Panc1 (cell line): ENCODE measurements around the gene WHAMM. TPM values are rescaled to one million over a fixed set of nuclear protein-coding genes. Genes with fewer than 3 reads are reported as not detected.

ENCODE experiments used
- ATAC-seq: fragments of 200-7000 bp; cut with Tn5 transposase; 2 replicates; pipeline ENCODE4 v1.9.1; 2020; ENCODE audit warnings: mild to moderate bottlenecking, moderate library complexity
- BruUV-seq: library from RNA; stranded (reverse); fragments of 400-500 nt; replicated peaks from 2 replicates; lab custom pipeline; 2021; lab: Mats Ljungman, UMichigan
- CTCF ChIA-PET: fragments of 300-600 bp; sonication (Branson Sonifier 250); formaldehyde crosslinking; loops from one replicate; lab custom pipeline; 2022; ENCODE audit warnings: antibody characterized with exemption; lab: Charles Lee
- POLR2A ChIA-PET: fragments of 300-600 bp; sonication (Branson Sonifier 250); formaldehyde crosslinking; loops from one replicate; lab custom pipeline; 2022; ENCODE audit warnings: antibody characterized with exemption; lab: Charles Lee
- DNase-seq: peaks from one replicate; pipeline ENCODE4 v3.0.0-alpha.2; 2010; ENCODE audit warnings: low read depth, low spot score
- H3K27ac ChIP-seq: 2 replicates; pipeline ENCODE4 v1.5.1; 2011; ENCODE audit warnings: mild to moderate bottlenecking, low read length, inconsistent platforms
- H3K27me3 ChIP-seq: fragments of 200-500 bp; sonication (Bioruptor generic); 2 replicates; pipeline ENCODE4 v1.6.0; 2014; ENCODE audit warnings: low read length, inconsistent platforms; ENCODE audit not compliant: control insufficient read depth, insufficient read depth
- H3K36me3 ChIP-seq: fragments of 200-500 bp; sonication (Bioruptor generic); 2 replicates; pipeline ENCODE4 v1.5.1; 2014; ENCODE audit warnings: inconsistent platforms, mild to moderate bottlenecking, low read length, moderate library complexity; ENCODE audit not compliant: control insufficient read depth, insufficient read depth
- H3K4me1 ChIP-seq: 2 replicates; pipeline ENCODE4 v1.5.1; 2011; ENCODE audit warnings: inconsistent platforms, mild to moderate bottlenecking, low read length, moderate library complexity; ENCODE audit not compliant: control insufficient read depth, insufficient read depth
- H3K4me3 ChIP-seq, 2 experiments: 2 replicates each; pipeline ENCODE4 v1.5.1; 2011 to 2012; ENCODE audit warnings: low read depth in 2 of 2, low read length in 2 of 2, mild to moderate bottlenecking in 2 of 2, inconsistent platforms in 1 of 2, moderate library complexity in 1 of 2
- H3K9me3 ChIP-seq: fragments of 200-500 bp; sonication (Bioruptor generic); 2 replicates; pipeline ENCODE4 v1.5.1; 2014; ENCODE audit warnings: low read depth, mild to moderate bottlenecking, inconsistent platforms, low read length, moderate library complexity; ENCODE audit not compliant: control insufficient read depth, insufficient read depth
- CTCF ChIP-seq: fragments of 450-650 bp; IDR thresholded peaks from 2 replicates; pipeline ENCODE4 v1.5.1; 2017; ENCODE audit warnings: mild to moderate bottlenecking
- POLR2AphosphoS5 ChIP-seq: IDR thresholded peaks from 2 replicates; pipeline ENCODE4 v1.6.1; 2012; ENCODE audit warnings: mild to moderate bottlenecking, low read depth, low read length, moderate library complexity
- REST ChIP-seq, 2 experiments: IDR thresholded peaks; 2 replicates each; pipeline ENCODE4 v1.6.1; 2011 to 2012; ENCODE audit warnings: low read depth in 2 of 2, control low read depth in 1 of 2, low read length in 1 of 2, mild to moderate bottlenecking in 1 of 2, moderate library complexity in 1 of 2; ENCODE audit not compliant: insufficient read depth in 1 of 2
- SIN3A ChIP-seq: IDR thresholded peaks from 2 replicates; pipeline ENCODE4 v1.6.1; 2012; ENCODE audit warnings: low read depth, mild to moderate bottlenecking, low read length, moderate library complexity, borderline replicate concordance; ENCODE audit not compliant: insufficient read depth
- TCF7L2 ChIP-seq: IDR thresholded peaks from 2 replicates; pipeline ENCODE4 v1.6.1; 2011; ENCODE audit warnings: mild to moderate bottlenecking, low read depth, low read length, inconsistent platforms
- in situ Hi-C: cut with HindIII; loops from 2 replicates; pipeline ENCODE4 v1.10.0; 2016; ENCODE audit warnings: low sequenced_read_pairs, low pct_unique_long_range_greater_than_20kb
- intact Hi-C: fragments of 100-400 bp; cut with micrococcal nuclease; formaldehyde crosslinking; loops from one replicate; pipeline ENCODE4 v1.10.0; 2022; ENCODE audit not compliant: unreplicated experiment
- total RNA-seq: library from RNA; stranded (reverse); gene quantifications from one replicate; pipeline ENCODE4 v1.2.1, GENCODE V29; 2021; ENCODE audit not compliant: unreplicated experiment

The WHAMM gene
- total RNA-seq, 1 experiment from 2014 or later = 8.8 TPM

- no peak overlapping the region for H3K4me3 ChIP-seq
- H3K27me3 ChIP-seq = no peaks in the 10 kb centered on the region
- ChIA-PET CTCF (no interaction called here), POLR2A (no interaction called here)
- in situ Hi-C loops (no loop called here), intact Hi-C loops (no loop called here)
- H3K4me1 ChIP-seq = no peaks in the 10 kb centered on the region
- no peak for TF ChIP-seq CTCF
- no peak for TF ChIP-seq POLR2AphosphoS5
- no peak for TF ChIP-seq TCF7L2
- no peak for TF ChIP-seq REST (IDR thresholded peaks at IDR 0.05; ENCODE audit: insufficient read depth in 1 of 2, low read depth in 2 of 2, low read length in 1 of 2)
- no peak for TF ChIP-seq SIN3A
- 0 out of 2 replicates have a peak, but pooled peaks cover 2% of the 10 kb centered on the region for H3K36me3 ChIP-seq
- H3K27ac ChIP-seq = no peak overlapping the region
- no TSS peak for BruUV-seq
- DNase-seq = no peak
- no peaks in the 10 kb centered on the region for H3K9me3 ChIP-seq
- no peak for ATAC-seq
These were observed 45.9 kb upstream of the WHAMM start for GRCh38 chr15:82763361-82764116.

GRCh38 chr15:82764117-82764490 is 45.3 kb upstream of the WHAMM start:
- DNase-seq (no peak), ATAC-seq (no peak)
- Histone ChIP-seq H3K4me3 (no peak overlapping the region), H3K27ac (no peak overlapping the region), H3K27me3 (no peaks in the 10 kb centered on the region), H3K36me3 (no peaks in the 10 kb centered on the region), H3K9me3 (no peaks in the 10 kb centered on the region), H3K4me1 (no peaks in the 10 kb centered on the region)
- POLR2A ChIA-PET = no interaction called here
- in situ Hi-C loops (no loop called here), intact Hi-C loops (no loop called here)
- CTCF ChIA-PET = no interaction called here
- no peak for TF ChIP-seq CTCF
- no peak for TF ChIP-seq POLR2AphosphoS5
- no peak for TF ChIP-seq REST (IDR thresholded peaks at IDR 0.05; ENCODE audit: insufficient read depth in 1 of 2, low read depth in 2 of 2, low read length in 1 of 2)
- TF ChIP-seq TCF7L2 = no peak
- TF ChIP-seq SIN3A = no peak
- no TSS peak for BruUV-seq
